Astrocyte of the cerebellum (primary cell): ENCODE data around the gene CRTC1.

ENCODE experiments used
- DNase-seq: peaks from one replicate; pipeline ENCODE4 v3.0.0-alpha.2; 2011; ENCODE audit warnings: low read depth
- H3K4me3 ChIP-seq: 2 replicates; pipeline ENCODE4 v1.5.1; 2011; ENCODE audit warnings: mild to moderate bottlenecking, low read depth, low read length, moderate library complexity
- CTCF ChIP-seq: IDR thresholded peaks from 2 replicates; pipeline ENCODE4 v1.5.1; 2012; ENCODE audit warnings: low read length, low read depth, moderate library complexity, mild to moderate bottlenecking; ENCODE audit errors: missing control alignments
- in situ Hi-C: cut with HindIII; loops from 2 replicates; pipeline ENCODE4 v1.10.0; 2017; ENCODE audit warnings: low sequenced_read_pairs

The CRTC1 gene

GRCh38 chr19:18657590-18658365 is 25.7 kb upstream of the CRTC1 start:
- no peak for TF ChIP-seq CTCF
- in situ Hi-C loops: no loop called here
- peak; percentile 81 for DNase-seq
- H3K4me3 ChIP-seq: no peak overlapping the region

GRCh38 chr19:18658366-18658855 is 25.1 kb upstream of the CRTC1 start:
- TF ChIP-seq CTCF: no peak

GRCh38 chr19:18659281-18660050 is 24.0 kb upstream of the CRTC1 start:
- no peak overlapping the region for H3K4me3 ChIP-seq
- TF ChIP-seq CTCF: no peak
- DNase-seq: no peak
- in situ Hi-C loops: no loop called here

More at GRCh38 chr19:18658366-18658855, 25.1 kb upstream of the CRTC1 start:
- H3K4me3 ChIP-seq: no peak overlapping the region
- no peak for DNase-seq
- in situ Hi-C loops: no loop called here

- in situ Hi-C loops: no loop called here
- H3K4me3 ChIP-seq: no peak overlapping the region
- TF ChIP-seq CTCF: no peak
- DNase-seq: no peak
Observed at GRCh38 chr19:18660051-18660910, 23.2 kb upstream of the CRTC1 start.

- H3K4me3 ChIP-seq: no peak overlapping the region
- TF ChIP-seq CTCF: no peak
- in situ Hi-C loops: no loop called here
- no peak for DNase-seq
Observed at GRCh38 chr19:18660939-18661670, 22.4 kb upstream of the CRTC1 start.
